A673 (cell line): ENCODE measurements around the gene IMMP2L.

Experiments used
- EZH2 ChIP-seq: fragments of 200-600 bp; sonication (generic); IDR thresholded peaks from 2 replicates; pipeline ENCODE4 v1.6.1; 2017; ENCODE audit warnings: borderline replicate concordance, low read depth, mild to moderate bottlenecking, mixed read lengths, antibody characterized with exemption, low read length; ENCODE audit not compliant: poor library complexity, severe bottlenecking
- TF ChIP-seq, protein P1 (sequence below): fragments of 300-800, 200-600 bp; sonication (generic); conservative IDR thresholded peaks from 2 replicates; pipeline ENCODE4 v1.5.1; 2017; ENCODE audit warnings: low read depth, mild to moderate bottlenecking, antibody characterized with exemption, low read length, moderate library complexity, mixed read lengths

DNA sequence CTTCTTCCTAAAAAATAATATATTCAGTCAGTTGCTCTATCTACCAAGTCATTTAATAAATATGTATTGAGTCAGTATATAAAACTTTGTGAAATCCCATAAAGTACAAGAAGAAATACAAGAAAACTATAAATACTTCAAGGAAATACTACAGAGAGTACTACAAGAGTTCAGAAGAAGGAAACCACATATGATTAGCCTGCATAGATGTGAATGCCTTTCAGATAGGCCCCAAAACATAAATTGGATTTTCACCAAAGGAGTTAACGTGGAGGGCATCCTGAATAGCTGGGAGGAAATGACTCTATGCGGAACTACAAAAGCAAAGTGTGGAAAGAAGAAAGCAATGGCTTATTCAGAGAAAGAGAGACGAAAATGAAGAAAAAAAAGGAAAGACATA lies 351.3 kb downstream of the IMMP2L start:
- TF ChIP-seq, protein P1, sequence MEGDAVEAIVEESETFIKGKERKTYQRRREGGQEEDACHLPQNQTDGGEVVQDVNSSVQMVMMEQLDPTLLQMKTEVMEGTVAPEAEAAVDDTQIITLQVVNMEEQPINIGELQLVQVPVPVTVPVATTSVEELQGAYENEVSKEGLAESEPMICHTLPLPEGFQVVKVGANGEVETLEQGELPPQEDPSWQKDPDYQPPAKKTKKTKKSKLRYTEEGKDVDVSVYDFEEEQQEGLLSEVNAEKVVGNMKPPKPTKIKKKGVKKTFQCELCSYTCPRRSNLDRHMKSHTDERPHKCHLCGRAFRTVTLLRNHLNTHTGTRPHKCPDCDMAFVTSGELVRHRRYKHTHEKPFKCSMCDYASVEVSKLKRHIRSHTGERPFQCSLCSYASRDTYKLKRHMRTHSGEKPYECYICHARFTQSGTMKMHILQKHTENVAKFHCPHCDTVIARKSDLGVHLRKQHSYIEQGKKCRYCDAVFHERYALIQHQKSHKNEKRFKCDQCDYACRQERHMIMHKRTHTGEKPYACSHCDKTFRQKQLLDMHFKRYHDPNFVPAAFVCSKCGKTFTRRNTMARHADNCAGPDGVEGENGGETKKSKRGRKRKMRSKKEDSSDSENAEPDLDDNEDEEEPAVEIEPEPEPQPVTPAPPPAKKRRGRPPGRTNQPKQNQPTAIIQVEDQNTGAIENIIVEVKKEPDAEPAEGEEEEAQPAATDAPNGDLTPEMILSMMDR = no peak
- TF ChIP-seq EZH2 = no peak
